UCSD-AML1 (cell line): ENCODE data around the gene SPRYD7.
A peak's percentile ranks its signal among the peaks of the same experiment; 100 is the strongest.
"Not testable (repeated sequence)": the region's sequence is repeated elsewhere in the genome, so short reads cannot be mapped to it uniquely, and the experiment has no call there.

Experiments
- DNase-seq: peaks from one replicate; lab custom pipeline; 2025; ENCODE audit not compliant: unreplicated experiment; lab: John Stamatoyannopoulos, UW

Gene SPRYD7

GRCh38 chr13:49933511-49933910 is 2.6 kb downstream of the SPRYD7 start:
- DNase-seq, result no peak

GRCh38 chr13:49932868-49933267 is 3.3 kb downstream of the SPRYD7 start:
- DNase-seq, result no peak

GRCh38 chr13:49932066-49932465 is 4.1 kb downstream of the SPRYD7 start:
- no peak for DNase-seq

GRCh38 chr13:49927755-49928154 is 8.4 kb downstream of the SPRYD7 start:
- DNase-seq, result peak; percentile 15

DNA sequence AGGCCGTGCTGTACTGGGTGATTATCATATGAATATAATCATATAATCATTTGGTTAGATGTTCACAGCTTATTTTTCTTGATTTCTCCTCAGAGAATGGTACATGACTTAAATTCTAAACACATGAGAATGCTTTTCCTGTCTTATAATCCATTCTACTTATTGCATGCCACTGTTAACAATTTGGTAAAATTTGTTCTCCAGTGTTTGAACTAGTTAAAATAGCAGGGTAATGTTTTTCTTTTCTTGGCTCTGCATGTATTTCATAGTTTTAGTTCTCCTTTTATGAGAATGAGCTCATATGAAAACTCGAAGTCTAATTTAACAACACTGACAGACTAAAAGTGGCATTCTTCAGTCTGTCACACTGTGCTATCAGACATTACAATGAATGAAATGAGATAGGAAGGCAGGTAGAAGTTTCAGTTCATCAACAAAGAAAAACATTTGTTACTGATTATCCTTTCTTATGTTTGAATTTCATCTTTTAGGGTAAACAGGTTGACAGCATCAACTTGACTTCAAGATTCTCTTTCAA is 10.2 kb downstream of the SPRYD7 start:
- DNase-seq, result no peak

GRCh38 chr13:49922301-49922700 is 13.8 kb downstream of the SPRYD7 start:
- DNase-seq, result no peak

GRCh38 chr13:49920969-49921368 is 15.2 kb downstream of the SPRYD7 start:
- not testable (repeated sequence) for DNase-seq

DNA sequence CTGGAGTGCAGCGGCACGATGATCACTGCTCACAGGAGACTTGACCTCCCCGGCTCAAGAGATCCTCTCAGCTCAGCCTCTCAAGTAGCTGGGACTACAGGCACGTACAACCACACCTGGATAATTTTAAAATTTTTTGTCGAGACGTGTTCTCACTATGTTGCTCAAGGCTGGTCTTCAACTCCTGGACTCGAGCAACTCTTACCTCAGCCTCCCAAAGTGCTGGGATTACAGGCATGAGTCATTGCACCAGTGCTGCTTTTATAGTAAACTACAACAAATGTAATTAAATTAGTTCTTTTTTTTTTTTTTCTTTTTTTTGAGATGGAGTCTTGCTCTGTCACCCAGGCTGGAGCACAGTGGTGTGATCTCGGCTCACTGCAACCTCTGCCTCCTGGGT is 18.0 kb downstream of the SPRYD7 start:
- not testable (repeated sequence) for DNase-seq

GRCh38 chr13:49914947-49915346 is 21.2 kb downstream of the SPRYD7 start:
- DNase-seq, result no peak

DNA sequence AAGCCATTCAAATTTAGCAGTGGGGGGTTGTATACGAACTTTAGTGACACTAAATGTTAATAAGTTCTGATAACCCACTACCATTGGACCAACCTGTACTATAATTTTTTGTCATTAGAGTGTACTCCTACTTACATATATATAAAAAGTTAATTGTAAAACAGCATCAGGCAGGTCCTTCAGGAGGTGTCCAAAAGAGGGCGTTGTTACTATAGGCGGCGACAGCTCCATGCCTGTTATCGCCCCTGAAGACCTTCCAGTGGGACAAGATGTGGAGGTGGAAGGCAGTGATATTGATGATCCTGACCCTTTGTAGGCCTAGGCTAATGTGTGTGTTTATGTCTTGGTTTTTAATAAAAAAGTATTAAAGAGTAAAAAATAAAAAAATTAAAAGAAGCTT is 27.5 kb downstream of the SPRYD7 start:
- DNase-seq, result no peak

GRCh38 chr13:49904729-49905456 is 31.2 kb downstream of the SPRYD7 start:
- no peak for DNase-seq

DNA sequence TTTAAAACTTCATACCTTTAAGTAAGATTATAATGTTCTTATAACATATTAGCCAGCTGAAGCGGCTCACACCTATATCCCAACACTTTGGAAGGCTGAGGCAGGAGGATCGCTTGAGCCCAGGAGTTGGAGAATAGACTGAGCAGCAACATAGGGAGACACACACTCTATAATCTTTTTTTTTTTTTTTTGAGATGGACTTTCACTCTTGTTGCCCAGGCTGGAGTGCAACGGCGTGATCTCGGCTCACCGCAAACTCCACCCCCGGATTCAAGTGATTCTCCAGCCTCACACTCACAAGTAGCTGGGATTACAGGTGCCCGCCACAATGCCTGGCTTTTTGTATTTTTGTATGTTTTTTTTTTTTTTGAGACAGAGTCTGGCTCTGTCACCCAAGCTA is 37.3 kb downstream of the SPRYD7 start:
- no peak for DNase-seq

GRCh38 chr13:49897713-49898112 is 38.4 kb downstream of the SPRYD7 start:
- no peak for DNase-seq

GRCh38 chr13:49895826-49896225 is 40.3 kb downstream of the SPRYD7 start:
- no peak for DNase-seq

- DNase-seq, result no peak
Measured at GRCh38 chr13:49893591-49893990, 42.5 kb downstream of the SPRYD7 start.

GRCh38 chr13:49890376-49890775 is 45.8 kb downstream of the SPRYD7 start:
- DNase-seq, result no peak

DNA sequence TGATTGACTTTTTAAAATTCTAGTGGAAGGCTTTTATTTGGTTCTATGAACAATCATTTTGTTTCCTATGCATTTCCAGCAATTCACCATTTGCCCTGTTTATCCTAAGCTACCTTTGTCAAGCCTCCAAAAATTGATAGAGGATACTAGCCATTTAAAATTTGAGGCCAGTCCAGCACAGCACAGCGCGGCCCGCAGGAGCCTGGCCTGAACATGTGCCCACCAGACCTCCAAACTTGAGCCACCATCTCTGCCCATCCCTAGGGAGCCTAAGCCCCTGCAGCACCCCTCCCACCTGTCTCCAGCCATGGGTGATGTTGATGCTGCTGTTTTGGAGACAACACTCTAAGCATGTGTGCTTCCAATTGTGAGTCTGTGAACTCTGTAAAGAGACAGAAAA is 57.5 kb downstream of the SPRYD7 start:
- DNase-seq, result no peak

- no peak for DNase-seq
Measured at GRCh38 chr13:49877629-49878218, 58.4 kb downstream of the SPRYD7 start.

DNA sequence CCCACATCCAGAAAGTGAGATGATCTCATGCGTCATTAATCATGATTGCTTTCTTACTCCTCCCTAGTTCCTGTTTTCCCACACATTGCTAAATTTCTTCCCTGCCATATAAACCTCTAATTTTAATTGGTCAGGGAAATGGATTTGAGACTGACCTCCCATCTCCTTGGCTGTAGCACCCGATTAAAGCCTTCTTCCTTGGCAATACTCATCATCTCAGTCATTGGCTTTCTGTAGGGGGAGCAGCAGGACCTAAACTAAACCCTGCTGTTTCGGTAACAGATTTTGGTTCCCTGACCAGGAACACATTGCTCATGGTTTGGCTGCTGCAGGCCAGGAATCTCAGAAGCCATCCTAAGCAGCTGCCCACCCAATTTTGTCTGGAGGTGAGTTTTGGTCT is 61.7 kb downstream of the SPRYD7 start:
- no peak for DNase-seq

GRCh38 chr13:49869519-49869918 is 66.6 kb downstream of the SPRYD7 start:
- DNase-seq, result peak; percentile 10

- no peak for DNase-seq
Measured at GRCh38 chr13:49867834-49868233, 68.3 kb downstream of the SPRYD7 start.

DNA sequence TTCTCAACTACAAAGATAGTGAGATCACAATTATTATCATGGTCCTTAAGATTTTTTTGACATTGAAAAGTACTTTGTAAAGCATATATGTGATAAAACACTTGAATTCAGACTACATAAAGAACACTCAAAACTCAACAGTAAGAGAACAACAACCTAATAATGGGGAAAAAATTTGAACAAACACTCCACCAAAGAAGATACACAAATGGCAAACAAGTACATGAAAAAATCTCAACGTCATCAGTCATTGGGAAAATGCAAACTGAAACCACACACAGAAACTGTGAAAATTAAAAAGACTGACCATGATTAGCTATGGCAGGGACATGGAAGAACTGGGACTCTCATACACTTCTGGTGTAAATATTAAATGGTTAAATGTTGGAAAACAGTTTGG is 70.9 kb downstream of the SPRYD7 start:
- no peak for DNase-seq

- DNase-seq, result no peak
Measured at GRCh38 chr13:49864509-49864908, 71.6 kb downstream of the SPRYD7 start.
